ENCODE results near the gene DSN1.
A peak's percentile ranks its signal among the peaks of the same experiment; 100 is the strongest.

The DSN1 gene

DNA sequence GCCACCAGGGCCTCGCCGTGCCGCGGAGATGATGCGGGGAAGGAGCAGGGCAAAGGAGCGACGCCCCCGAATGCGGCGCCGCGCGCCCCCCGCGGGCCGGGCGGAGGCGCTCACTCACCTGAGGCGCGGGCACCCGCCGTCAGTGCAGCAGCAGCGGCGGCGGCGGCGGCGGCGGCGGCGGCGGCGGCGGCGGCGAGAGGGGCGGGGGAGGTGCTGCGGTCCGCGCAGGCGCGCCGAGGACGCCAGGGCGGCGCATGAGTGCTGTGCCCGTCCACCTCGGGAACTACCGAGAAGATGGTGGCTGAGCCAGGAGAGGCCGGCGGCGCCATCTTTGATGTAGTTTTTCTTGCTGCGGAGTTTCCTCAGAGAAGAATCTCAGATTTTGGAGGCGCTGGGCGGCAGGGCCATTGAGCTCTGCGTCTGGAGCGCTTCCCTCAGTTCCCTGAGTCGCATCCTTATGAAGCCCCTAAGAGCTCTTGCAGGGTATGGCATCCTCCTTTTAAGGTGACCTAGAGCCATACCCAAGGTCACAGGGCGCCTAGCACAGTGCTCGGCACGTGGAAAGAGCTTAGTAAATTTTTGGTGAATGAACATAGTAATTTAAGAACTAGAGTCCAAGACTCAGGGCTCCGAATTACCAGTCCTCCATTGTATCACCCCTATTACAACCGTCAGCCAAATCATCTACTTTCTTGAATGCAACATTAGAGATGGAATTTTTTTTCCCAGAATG, 27.5 kb downstream of the DSN1 start, which contains the start of gene NDRG3:
TSS of gene NDRG3 (minus strand) at position 164 of the 733 bp plus-strand sequence. CDS start 24,355 bp downstream, outside the sequence.
- peak; percentile 76 for DNase-seq

DNA sequence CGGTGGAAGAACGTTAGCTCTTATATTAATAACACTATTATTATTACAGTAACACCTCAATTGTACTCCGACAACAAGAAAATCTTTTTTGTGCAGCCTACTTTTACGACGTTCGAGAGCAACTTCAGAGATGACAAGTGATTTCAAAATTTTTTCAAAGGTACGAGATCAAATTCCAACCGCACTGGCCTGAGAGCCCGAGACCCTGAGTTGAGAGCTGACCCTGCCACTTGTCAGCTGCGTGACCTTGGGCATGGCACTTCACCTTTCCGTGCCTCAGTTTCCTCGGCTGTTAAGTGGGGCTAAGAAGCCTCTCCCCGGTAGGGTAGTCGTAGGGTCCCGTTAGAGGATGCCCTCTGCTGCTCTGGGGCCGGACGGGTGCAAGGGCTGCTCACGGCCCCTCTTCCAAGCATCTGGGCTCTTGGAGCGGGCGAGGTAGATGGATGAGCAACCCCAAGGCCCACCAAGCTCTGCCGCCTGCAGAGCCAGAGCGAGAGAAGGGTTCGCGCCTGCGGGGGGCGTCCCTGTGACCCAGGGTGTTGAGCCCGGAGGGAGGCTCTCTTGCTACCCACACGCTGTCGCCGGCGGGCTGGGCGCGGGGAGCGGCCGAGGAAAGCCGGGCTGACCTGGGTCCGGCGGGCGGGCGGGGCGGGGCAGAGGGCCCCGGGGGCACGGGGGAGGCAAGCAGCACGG, 28.2 kb downstream of the DSN1 start:
- DNase-seq, result no peak

DNA sequence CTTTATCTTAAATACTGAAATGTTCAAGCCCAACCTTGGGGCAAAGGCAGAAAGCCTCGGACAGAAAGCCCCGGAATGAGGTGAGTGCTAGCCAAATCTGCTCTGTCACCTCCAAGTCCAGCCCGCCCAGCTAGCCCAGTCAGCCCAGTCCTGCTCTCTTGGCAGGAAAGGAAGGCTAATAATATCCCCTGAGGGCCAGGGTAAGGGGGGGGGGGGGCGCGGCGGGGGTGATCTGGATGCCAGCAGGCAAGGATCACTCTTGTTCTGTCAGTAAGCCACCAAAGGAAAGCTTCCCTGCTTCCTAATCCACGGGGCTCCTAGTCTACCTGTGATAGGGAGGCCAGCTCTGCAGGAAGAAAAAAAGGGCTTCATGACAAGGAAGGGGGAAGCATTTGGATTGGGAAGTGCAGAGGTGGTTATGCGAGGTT, 28.8 kb downstream of the DSN1 start:
- no peak for DNase-seq

DNA sequence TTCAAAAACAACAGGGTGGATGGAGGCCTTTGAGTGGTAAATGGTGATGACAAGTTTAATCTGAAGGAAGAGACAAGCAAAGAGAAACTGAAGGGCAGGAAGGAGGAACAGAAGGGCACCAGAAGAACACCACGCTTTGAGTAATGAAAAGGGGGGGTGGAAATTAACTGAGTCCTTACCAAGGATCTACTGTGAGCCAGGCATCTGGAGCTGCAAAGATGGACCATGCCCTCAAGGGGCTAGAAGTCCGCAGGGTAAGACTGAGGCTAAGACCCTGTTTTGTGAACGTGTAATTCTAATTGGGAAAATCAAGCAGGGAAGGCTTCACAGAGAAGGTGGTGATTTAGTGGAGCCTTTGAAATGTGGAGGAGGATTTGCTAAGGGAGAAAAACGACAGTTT, 29.3 kb downstream of the DSN1 start:
- DNase-seq, result no peak

DNA sequence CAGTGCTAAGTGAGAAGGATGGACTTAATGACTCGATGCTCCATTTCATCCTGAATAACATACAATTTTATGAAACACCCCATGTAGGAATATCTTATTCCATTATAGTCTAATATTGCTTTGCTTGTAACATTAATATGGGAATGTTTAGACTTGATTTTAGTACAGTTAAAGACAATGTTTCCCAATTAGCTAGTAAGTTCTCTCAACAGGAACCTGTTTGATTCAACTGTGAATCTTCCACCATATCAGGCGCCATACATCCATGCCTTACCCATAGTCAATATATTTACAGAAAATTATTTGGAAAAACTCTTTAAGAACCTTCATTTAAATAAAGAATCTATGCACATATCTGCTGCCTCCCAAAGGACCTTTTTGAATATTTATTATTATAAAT, 31.0 kb downstream of the DSN1 start:
- no peak for DNase-seq

DNA sequence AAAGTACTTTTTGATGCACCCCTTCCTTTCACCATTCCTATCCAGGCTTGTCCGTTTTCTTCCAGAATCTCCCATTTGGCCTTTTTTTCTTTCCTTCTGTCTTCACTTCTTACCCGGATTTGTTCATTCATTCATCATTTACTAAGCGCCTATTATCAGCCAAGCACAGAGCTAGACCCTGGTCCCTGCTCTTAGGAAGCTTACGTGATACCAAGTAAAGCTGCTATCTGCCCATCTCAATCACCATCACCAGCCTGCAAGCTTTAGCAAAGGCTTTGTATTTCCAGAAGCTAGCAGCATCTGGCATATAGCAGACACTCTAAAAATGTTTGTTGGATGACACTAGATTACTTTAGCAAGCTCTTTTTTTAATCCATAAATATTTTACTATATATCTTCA, 32.5 kb downstream of the DSN1 start:
- DNase-seq, result no peak

DNA sequence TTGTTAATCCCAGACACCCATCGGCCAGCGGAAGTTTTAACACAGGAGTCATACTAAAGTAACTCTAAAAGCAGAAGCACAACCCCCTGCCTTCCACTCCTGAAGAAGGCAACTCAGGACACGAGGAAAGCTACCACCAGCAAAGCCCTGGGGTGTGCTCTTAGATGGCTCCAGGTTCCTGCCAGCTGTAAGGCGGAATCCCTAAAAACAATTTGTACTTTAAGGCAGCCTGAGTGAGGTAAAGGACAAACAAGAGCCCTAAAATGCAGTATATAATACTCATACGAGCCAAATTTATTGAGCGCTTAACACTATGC, 36.4 kb downstream of the DSN1 start:
- no peak for DNase-seq

DNA sequence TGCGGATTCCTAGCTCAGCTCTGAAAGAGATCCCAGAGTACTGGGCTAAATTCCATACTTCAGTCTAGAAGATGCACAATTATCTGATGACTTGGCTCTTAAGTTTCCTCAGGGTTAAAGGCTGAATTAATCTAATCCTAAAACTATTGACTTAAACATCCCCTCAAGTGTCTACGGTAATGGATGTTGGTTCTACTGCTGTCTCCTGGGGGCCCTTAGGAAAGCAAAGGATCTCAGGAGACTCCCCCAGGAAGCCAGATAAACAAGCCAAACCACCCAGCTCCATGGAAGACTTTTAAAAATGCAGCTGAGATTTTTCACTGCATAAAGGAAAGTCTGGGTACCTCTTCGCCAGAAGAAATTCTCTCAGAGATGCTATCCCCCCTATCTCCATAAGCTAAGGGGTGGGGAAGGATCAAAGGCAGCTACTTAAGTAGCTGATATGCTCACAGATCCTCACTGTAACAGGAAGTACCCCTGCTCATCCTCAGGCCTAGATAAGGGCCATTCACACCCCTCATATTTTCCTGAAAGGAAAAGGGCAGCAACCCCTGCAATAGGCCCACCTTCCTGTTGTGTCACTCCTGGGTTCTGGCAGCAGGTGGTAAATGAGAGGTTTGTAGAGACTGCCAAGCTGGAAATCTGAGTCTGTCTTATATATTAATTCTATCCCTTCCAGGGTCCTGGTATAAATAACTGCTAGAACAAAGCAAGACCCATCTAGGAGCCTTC, 36.9 kb downstream of the DSN1 start:
- no peak for DNase-seq

DNA sequence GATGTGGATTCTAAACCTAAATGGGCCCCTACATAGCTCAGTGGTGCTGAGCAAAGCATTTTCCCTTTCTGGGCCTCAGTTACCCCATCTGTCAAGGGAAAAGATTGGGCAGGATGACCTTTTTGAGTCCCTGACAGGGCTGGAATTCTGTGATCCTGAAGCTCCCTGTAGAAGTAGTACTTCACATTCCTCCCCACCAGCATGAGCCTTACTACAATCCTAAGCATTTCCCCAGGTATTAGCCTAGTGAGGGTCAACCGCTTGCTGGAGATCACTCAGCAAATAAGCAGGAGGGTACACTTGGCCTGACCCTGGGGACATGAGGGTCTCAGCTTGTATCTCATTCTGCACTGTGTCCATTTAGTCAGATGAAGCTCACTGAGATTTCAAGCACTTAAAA, 41.1 kb downstream of the DSN1 start:
- DNase-seq, result no peak

DNA sequence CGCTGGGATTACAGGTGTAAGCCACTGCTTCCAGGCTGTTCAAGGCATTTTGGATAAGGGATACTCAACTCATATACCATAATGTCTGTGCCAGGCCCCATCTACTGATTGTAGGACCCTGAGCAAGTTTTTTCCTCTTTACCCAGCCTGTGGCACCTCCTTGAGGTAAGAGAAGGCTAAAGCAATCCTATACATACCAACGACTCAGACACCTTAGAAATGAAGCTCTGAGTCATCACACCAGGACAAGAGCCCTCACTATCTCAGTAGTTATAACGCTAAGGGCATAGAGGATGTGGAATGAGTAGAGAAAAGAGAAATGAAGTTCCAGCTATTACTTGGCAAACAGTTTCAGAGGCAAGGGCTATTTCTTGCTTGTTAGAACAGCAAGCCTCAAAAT, 44.6 kb downstream of the DSN1 start:
- no peak for DNase-seq

DNA sequence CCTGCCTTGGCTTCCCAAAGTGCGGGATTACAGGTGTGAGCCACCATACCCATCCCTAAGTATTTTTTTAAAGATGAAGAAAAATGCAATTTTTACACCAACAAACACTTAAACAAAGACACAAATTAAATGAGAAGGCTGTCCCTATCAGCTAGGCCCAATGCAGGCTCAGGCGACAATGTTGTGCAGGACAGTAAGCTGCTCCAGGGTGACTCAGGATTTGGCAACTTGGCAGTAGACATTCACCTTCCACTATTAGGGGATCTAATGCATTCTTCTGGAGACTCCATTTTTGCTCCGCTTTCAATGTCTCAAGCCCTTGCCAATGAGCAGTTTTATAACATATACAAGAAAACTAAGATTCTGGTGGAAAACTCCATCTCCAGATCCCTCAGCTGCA, 47.4 kb downstream of the DSN1 start:
- DNase-seq, result no peak

DNA sequence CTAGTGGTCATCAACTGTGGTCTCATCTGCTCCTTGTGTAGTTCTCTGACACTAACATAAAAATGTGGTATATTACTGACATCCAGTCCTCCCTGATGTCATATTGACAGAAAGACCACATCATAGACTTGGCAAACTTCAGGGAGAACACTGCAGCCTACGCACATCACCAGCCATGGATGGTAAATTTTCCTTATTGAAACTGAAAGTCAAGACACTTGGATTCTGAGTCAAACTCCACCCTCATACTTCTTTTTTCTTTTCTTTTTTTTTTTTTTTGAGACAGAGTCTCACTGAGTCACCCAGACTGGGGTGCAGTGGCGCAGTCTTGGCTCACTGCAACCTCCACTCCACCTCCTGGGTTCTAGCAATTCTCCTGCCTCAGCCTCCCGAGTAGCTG, 53.1 kb downstream of the DSN1 start:
- DNase-seq, result no peak

DNA sequence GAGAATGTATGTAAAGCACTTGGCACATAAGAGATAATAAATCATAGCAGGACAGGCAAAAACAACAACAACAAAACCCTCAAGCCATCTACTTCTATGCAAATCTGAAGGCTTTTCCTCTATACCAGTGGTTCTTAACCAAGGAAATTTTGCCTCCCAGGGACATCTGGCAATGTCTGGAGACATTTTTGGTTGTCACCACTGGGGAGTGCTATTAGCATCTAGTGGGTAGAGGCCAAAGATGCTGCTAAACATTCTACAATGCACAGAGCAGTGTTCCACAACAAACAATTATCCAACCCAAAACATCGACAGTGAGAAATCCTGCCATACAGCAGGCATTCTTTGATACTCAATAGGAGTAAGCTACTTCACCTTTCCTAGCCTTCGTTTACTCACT, 55.9 kb downstream of the DSN1 start:
- DNase-seq, result no peak

DNA sequence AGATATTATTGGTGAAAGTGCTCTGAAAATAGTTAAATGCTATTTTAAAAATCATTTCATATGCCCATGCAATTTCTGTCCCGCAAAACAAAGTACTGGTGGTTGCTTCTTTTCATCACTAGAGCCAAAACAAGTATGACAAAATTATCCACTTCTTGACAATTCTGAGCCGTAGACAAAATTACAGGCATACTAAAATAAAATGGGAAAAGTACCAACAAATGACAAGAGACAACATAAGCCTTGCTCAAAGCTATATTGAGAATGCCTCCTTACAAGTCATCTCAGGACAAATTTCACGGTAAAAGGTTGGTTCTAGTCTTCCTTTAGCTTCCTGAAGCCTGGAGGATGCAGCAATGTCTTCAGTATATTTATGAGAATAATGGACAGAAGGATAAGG, 56.5 kb downstream of the DSN1 start:
- DNase-seq, result no peak

DNA sequence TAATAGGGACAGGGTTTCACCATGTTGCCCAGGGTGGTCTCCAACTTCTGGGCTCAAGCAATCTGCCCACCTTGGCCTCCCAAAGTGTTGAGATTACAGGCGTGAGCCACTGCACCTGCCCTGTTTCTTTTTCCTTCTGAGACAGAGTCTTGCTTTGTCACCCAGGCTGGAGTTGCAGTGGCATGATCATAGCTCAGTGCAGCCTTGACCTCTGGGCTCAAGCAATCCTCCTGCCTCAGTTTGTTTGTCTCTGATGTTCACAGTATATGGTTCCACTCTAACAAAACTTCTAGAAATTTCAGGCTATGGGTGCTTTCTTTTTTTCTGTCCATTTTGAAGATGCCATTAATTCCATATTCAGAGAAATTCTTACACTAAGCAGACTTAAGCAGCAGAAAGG, 60.8 kb downstream of the DSN1 start:
- no peak for DNase-seq

DNA sequence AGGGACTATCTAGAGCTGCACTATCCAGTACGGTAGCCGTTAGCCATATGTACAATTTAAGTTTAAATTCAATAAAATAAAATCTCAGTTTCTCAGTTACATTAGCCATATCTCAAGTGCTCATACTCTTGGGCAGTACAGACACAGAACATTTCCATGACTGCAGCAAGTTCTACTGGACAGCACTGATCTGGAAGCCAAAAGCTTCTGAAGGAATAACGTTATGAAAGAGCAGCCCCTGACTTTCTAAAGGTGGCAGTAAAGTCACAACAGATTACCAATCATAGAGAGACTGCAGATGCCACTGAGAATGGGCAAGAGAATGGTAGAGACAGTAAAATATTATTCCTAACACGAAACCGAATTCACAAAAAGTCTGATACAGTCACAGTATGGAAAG, 64.4 kb downstream of the DSN1 start:
- DNase-seq, result no peak

DNA sequence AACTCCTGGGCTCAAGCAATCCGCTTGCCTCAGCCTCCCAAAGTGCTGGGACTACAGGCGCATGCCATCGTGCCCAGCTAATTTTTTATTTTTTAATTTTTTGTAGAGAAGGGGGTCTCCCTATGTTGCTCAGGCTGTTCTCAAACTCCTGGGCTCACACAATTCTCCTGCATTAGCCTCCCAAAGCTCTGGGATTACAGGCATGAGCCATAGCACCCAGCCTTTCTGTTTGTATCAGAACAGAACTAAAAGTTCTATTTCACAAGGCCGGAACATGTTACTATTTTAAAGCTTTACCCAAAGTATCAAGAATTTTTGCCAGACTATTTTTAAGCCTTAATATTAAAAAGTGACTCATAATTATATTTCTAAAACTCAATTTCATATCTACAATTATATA, 70.0 kb downstream of the DSN1 start:
- no peak for DNase-seq
